ENCODE data around the gene CHST13. TPM values are rescaled to one million over a fixed set of nuclear protein-coding genes. Genes with fewer than 3 reads are reported as not detected.
A peak's percentile ranks its signal among the peaks of the same experiment; 100 is the strongest.

CHST13 gene
- total RNA-seq (under 1 TPM in 1 of 2 donors, not detected in 1; 0.28 TPM), polyA plus RNA-seq (ENCODE audit: insufficient read length in 2 of 2) (under 1 TPM; 0.30 to 0.44 TPM)
- long read RNA-seq, donor 1: 0 reads
- long read RNA-seq, donor 2: 0 reads
- long read RNA-seq, donor 3: 0 reads
- long read RNA-seq, donor 4: 0 reads

- peaks cover 31% of the 10 kb centered on the region for H3K4me1 ChIP-seq (ENCODE audit: control insufficient read depth, insufficient read depth, low read length)
- peak within 1 kb of the TSS; percentile 16 for H3K4me3 ChIP-seq (ENCODE audit: low read depth, low read length)
- peak in 2 of 6 donors; percentile 66 to 69 for DNase-seq (ENCODE audit: low read depth in 4 of 6, low spot score in 6 of 6)
- H3K27ac ChIP-seq (ENCODE audit: low read depth, low read length): no peak within 1 kb of the TSS
- no peaks in the 10 kb centered on the region for H3K9me3 ChIP-seq (ENCODE audit: control insufficient read depth, insufficient read depth, low read length)
- peaks cover 20% of the 10 kb centered on the region for H3K27me3 ChIP-seq (ENCODE audit: control insufficient read depth, insufficient read depth, low read length)
- H3K36me3 ChIP-seq (ENCODE audit: control insufficient read depth, insufficient read depth, low read length): no peaks in the 10 kb centered on the region
- whole genome bisulfite sequencing (ENCODE audit: insufficient coverage): 4% methylated on average over 56 of the region's 56 CpGs
These were observed at the start of gene CHST13 for GRCh38 chr3:126523745-126524428. CHST13 (plus strand) TSS chr3:126524155; CDS start chr3:126524333, 178 bp downstream.

- peak overlapping the region; percentile 3 for H3K27ac ChIP-seq (ENCODE audit: low read depth, low read length)
- no peaks in the 10 kb centered on the region for H3K9me3 ChIP-seq (ENCODE audit: control insufficient read depth, insufficient read depth, low read length)
- no peaks in the 10 kb centered on the region for H3K27me3 ChIP-seq (ENCODE audit: control insufficient read depth, insufficient read depth, low read length)
- H3K4me1 ChIP-seq (ENCODE audit: control insufficient read depth, insufficient read depth, low read length): peaks cover 36% of the 10 kb centered on the region
- DNase-seq (ENCODE audit: low read depth in 4 of 6, low spot score in 6 of 6): peak in 2 of 6 donors; percentile 50 to 53
- peaks cover 9% of the 10 kb centered on the region for H3K36me3 ChIP-seq (ENCODE audit: control insufficient read depth, insufficient read depth, low read length)
- 3% methylated on average over 72 of the region's 72 CpGs for WGBS (ENCODE audit: insufficient coverage)
- peak overlapping the region; percentile 55 for H3K4me3 ChIP-seq (ENCODE audit: low read depth, low read length)
These were observed 49.2 kb upstream of the CHST13 start for GRCh38 chr3:126474498-126475412.

DNA sequence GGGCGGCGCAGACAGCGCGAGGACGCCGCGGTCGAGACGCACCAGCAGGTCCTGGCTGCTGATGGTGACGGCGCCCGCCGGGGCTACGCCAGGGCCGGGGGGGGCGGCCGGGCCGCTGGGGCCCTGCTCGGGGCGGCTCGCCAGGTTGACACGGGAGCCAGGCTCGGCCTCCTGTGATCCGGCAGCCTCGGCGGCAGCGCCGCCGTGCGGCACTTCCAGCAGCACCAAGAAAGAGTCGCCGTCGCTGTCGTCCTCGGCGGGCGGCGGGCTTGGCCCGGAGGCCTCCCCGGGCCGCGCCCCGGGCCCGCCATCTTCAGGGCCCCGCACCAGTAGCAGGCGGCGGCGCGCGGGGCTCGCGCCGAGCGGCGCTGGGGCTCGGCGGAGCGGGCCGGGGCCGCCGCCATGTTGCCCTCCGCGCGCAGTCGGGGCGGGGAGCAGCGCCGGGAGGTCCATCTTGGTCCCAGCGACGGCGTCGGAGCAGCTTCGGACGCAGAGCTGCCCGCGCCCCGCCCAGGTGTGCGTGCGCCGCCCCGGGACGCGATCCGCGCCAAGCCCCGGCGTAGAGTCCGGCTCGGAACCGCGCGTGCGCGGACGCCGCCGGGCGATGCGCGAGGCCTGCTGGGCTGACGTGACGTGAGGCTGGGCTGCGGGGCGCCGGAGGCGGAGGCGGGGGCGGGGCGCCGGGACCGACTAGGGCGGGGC lies 48.4 kb upstream of the CHST13 start, which contains the start of gene ZXDC:
ZXDC (minus strand) TSS at position 479 of the 702 bp plus-strand sequence; CDS start at position 453, 26 bp downstream.
- H3K36me3 ChIP-seq (ENCODE audit: control insufficient read depth, insufficient read depth, low read length): peaks cover 3% of the 10 kb centered on the region
- H3K27ac ChIP-seq (ENCODE audit: low read depth, low read length): peak within 1 kb of the TSS; percentile 84
- H3K9me3 ChIP-seq (ENCODE audit: control insufficient read depth, insufficient read depth, low read length): no peaks in the 10 kb centered on the region
- peak; percentile 80 to 97 (median 88) for DNase-seq (ENCODE audit: low read depth in 4 of 6, low spot score in 6 of 6)
- peaks cover 44% of the 10 kb centered on the region for H3K4me1 ChIP-seq (ENCODE audit: control insufficient read depth, insufficient read depth, low read length)
- under 1% methylated on average over 101 of the region's 112 CpGs for WGBS (ENCODE audit: insufficient coverage)
- H3K27me3 ChIP-seq (ENCODE audit: control insufficient read depth, insufficient read depth, low read length): no peaks in the 10 kb centered on the region
- H3K4me3 ChIP-seq (ENCODE audit: low read depth, low read length): peak within 1 kb of the TSS; percentile 76

GRCh38 chr3:126476166-126477060 lies 47.5 kb upstream of the CHST13 start:
- peak overlapping the region; percentile 84 for H3K27ac ChIP-seq (ENCODE audit: low read depth, low read length)
- peaks cover 51% of the 10 kb centered on the region for H3K4me1 ChIP-seq (ENCODE audit: control insufficient read depth, insufficient read depth, low read length)
- 8% methylated on average over 60 of the region's 66 CpGs for WGBS (ENCODE audit: insufficient coverage)
- DNase-seq (ENCODE audit: low read depth in 4 of 6, low spot score in 6 of 6): peak in 1 of 6 donors; percentile 78
- H3K36me3 ChIP-seq (ENCODE audit: control insufficient read depth, insufficient read depth, low read length): peaks cover 3% of the 10 kb centered on the region
- H3K9me3 ChIP-seq (ENCODE audit: control insufficient read depth, insufficient read depth, low read length): no peaks in the 10 kb centered on the region
- no peaks in the 10 kb centered on the region for H3K27me3 ChIP-seq (ENCODE audit: control insufficient read depth, insufficient read depth, low read length)
- H3K4me3 ChIP-seq (ENCODE audit: low read depth, low read length): peak overlapping the region; percentile 76

- H3K4me1 ChIP-seq (ENCODE audit: control insufficient read depth, insufficient read depth, low read length): peaks cover 57% of the 10 kb centered on the region
- H3K27me3 ChIP-seq (ENCODE audit: control insufficient read depth, insufficient read depth, low read length): no peaks in the 10 kb centered on the region
- 56% methylated on average over 4 of the region's 4 CpGs for WGBS (ENCODE audit: insufficient coverage)
- no peak overlapping the region for H3K27ac ChIP-seq (ENCODE audit: low read depth, low read length)
- no peak overlapping the region for H3K4me3 ChIP-seq (ENCODE audit: low read depth, low read length)
- H3K36me3 ChIP-seq (ENCODE audit: control insufficient read depth, insufficient read depth, low read length): peaks cover 3% of the 10 kb centered on the region
- DNase-seq (ENCODE audit: low read depth in 4 of 6, low spot score in 6 of 6): no peak
- no peaks in the 10 kb centered on the region for H3K9me3 ChIP-seq (ENCODE audit: control insufficient read depth, insufficient read depth, low read length)
These were observed 46.9 kb upstream of the CHST13 start for GRCh38 chr3:126477061-126477380.

GRCh38 chr3:126478581-126479310 lies 45.2 kb upstream of the CHST13 start:
- no peaks in the 10 kb centered on the region for H3K9me3 ChIP-seq (ENCODE audit: control insufficient read depth, insufficient read depth, low read length)
- H3K27me3 ChIP-seq (ENCODE audit: control insufficient read depth, insufficient read depth, low read length): no peaks in the 10 kb centered on the region
- 93% methylated on average over 12 of the region's 14 CpGs for WGBS (ENCODE audit: insufficient coverage)
- H3K27ac ChIP-seq (ENCODE audit: low read depth, low read length): no peak overlapping the region
- peaks cover 46% of the 10 kb centered on the region for H3K4me1 ChIP-seq (ENCODE audit: control insufficient read depth, insufficient read depth, low read length)
- H3K36me3 ChIP-seq (ENCODE audit: control insufficient read depth, insufficient read depth, low read length): peaks cover 3% of the 10 kb centered on the region
- no peak for DNase-seq (ENCODE audit: low read depth in 4 of 6, low spot score in 6 of 6)
- no peak overlapping the region for H3K4me3 ChIP-seq (ENCODE audit: low read depth, low read length)

DNA sequence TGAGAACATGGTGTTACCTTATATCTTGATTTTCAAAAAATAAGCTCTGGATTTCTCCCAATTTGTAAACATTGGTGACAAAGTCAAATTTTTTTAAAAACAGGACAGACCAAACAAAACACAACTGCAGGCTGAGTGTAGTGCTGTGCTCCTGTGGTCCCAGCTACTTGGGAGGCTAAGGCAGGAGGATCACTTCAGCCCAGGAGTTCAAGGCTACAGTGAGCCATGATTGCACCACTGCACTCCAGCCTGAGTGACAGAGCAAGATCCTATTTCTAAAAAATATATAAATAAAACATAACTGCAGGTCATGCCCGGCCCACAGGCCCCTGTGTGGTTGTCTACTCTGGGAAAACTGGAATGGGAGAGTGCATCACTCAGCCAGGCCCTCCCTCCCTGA lies 44.3 kb upstream of the CHST13 start:
- Histone ChIP-seq H3K4me1 (ENCODE audit: control insufficient read depth, insufficient read depth, low read length) (peaks cover 37% of the 10 kb centered on the region), H3K9me3 (ENCODE audit: control insufficient read depth, insufficient read depth, low read length) (no peaks in the 10 kb centered on the region), H3K27ac (ENCODE audit: low read depth, low read length) (no peak overlapping the region), H3K4me3 (ENCODE audit: low read depth, low read length) (no peak overlapping the region), H3K36me3 (ENCODE audit: control insufficient read depth, insufficient read depth, low read length) (peaks cover 3% of the 10 kb centered on the region), H3K27me3 (ENCODE audit: control insufficient read depth, insufficient read depth, low read length) (no peaks in the 10 kb centered on the region)
- no peak for DNase-seq (ENCODE audit: low read depth in 4 of 6, low spot score in 6 of 6)
- no CpG with 5 or more reads among the region's 1 CpG for WGBS (ENCODE audit: insufficient coverage)

- Histone ChIP-seq H3K27me3 (ENCODE audit: control insufficient read depth, insufficient read depth, low read length) (no peaks in the 10 kb centered on the region), H3K9me3 (ENCODE audit: control insufficient read depth, insufficient read depth, low read length) (no peaks in the 10 kb centered on the region), H3K27ac (ENCODE audit: low read depth, low read length) (no peak overlapping the region), H3K4me1 (ENCODE audit: control insufficient read depth, insufficient read depth, low read length) (peaks cover 32% of the 10 kb centered on the region), H3K36me3 (ENCODE audit: control insufficient read depth, insufficient read depth, low read length) (no peaks in the 10 kb centered on the region), H3K4me3 (ENCODE audit: low read depth, low read length) (no peak overlapping the region)
- no peak for DNase-seq (ENCODE audit: low read depth in 4 of 6, low spot score in 6 of 6)
- WGBS (ENCODE audit: insufficient coverage): 76% methylated on average over 4 of the region's 5 CpGs
These were observed 43.7 kb upstream of the CHST13 start for GRCh38 chr3:126480206-126480605.
